Amniotic epithelial cell (primary cell): ENCODE data around the gene MED9.
A peak's percentile ranks its signal among the peaks of the same experiment; 100 is the strongest.
"Not testable (repeated sequence)": the region's sequence is repeated elsewhere in the genome, so short reads cannot be mapped to it uniquely, and the experiment has no call there.

Experiments used
- DNase-seq: peaks from one replicate; pipeline ENCODE4 v3.0.0-alpha.2; 2010; ENCODE audit warnings: low read depth

MED9 gene

GRCh38 chr17:17455173-17455572 lies 21.6 kb upstream of the MED9 start:
- no peak for DNase-seq

- DNase-seq, result no peak
Observed at GRCh38 chr17:17456251-17456650, 20.5 kb upstream of the MED9 start.

- no peak for DNase-seq
Observed at GRCh38 chr17:17457680-17458079, 19.1 kb upstream of the MED9 start.

GRCh38 chr17:17460038-17460437 lies 16.8 kb upstream of the MED9 start:
- no peak for DNase-seq

- DNase-seq, result no peak
Observed at GRCh38 chr17:17462048-17462824, 14.6 kb upstream of the MED9 start.

GRCh38 chr17:17463821-17464220 lies 13.0 kb upstream of the MED9 start:
- no peak for DNase-seq

GRCh38 chr17:17465878-17466277 lies 10.9 kb upstream of the MED9 start:
- peak; percentile 47 for DNase-seq

GRCh38 chr17:17466511-17466910 lies 10.3 kb upstream of the MED9 start:
- no peak for DNase-seq

GRCh38 chr17:17467016-17467415 lies 9.8 kb upstream of the MED9 start:
- no peak for DNase-seq

- peak; percentile 46 for DNase-seq
Observed at GRCh38 chr17:17467720-17468119, 9.1 kb upstream of the MED9 start.

- no peak for DNase-seq
Observed at GRCh38 chr17:17468217-17469010, 8.4 kb upstream of the MED9 start.

GRCh38 chr17:17469358-17469757 lies 7.4 kb upstream of the MED9 start:
- no peak for DNase-seq

GRCh38 chr17:17469996-17470395 lies 6.8 kb upstream of the MED9 start:
- DNase-seq, result no peak

GRCh38 chr17:17472333-17472920 lies 4.4 kb upstream of the MED9 start:
- DNase-seq, result no peak

- DNase-seq, result no peak
Observed at GRCh38 chr17:17474341-17474740, 2.5 kb upstream of the MED9 start.

- DNase-seq, result peak; percentile 81
Observed at GRCh38 chr17:17479209-17479608, 2.4 kb downstream of the MED9 start.

- no peak for DNase-seq
Observed at GRCh38 chr17:17480593-17481148, 3.9 kb downstream of the MED9 start.

- DNase-seq, result no peak
Observed at GRCh38 chr17:17481860-17482259, 5.1 kb downstream of the MED9 start.

GRCh38 chr17:17484451-17484899 lies 7.7 kb downstream of the MED9 start:
- peak; percentile 21 for DNase-seq

GRCh38 chr17:17485420-17485819 lies 8.6 kb downstream of the MED9 start:
- no peak for DNase-seq

- DNase-seq, result not testable (repeated sequence)
Observed at GRCh38 chr17:17486416-17486815, 9.6 kb downstream of the MED9 start.

- DNase-seq, result no peak
Observed at GRCh38 chr17:17487998-17488397, 11.2 kb downstream of the MED9 start.

- DNase-seq, result no peak
Observed at GRCh38 chr17:17491031-17491471, 14.3 kb downstream of the MED9 start.
